NCI-H1092 (cell line): Measurements from ENCODE around the gene PLXNA2.
A peak's percentile ranks its signal among the peaks of the same experiment; 100 is the strongest.

Experiments
- DNase-seq: peaks from one replicate; lab custom pipeline; 2025; lab: John Stamatoyannopoulos, UW

The PLXNA2 gene

GRCh38 chr1:208139434-208140045 lies 104.6 kb downstream of the PLXNA2 start:
- no peak for DNase-seq

GRCh38 chr1:208137193-208137592 lies 107.0 kb downstream of the PLXNA2 start:
- DNase-seq = no peak

- DNase-seq = no peak
Observed at GRCh38 chr1:208136459-208137182, 107.6 kb downstream of the PLXNA2 start.

- no peak for DNase-seq
Observed at GRCh38 chr1:208135354-208135753, 108.8 kb downstream of the PLXNA2 start.

GRCh38 chr1:208134491-208134890 lies 109.7 kb downstream of the PLXNA2 start:
- DNase-seq = no peak

GRCh38 chr1:208133355-208133754 lies 110.8 kb downstream of the PLXNA2 start:
- no peak for DNase-seq

GRCh38 chr1:208132287-208132882 lies 111.8 kb downstream of the PLXNA2 start:
- peak; percentile 70 for DNase-seq

GRCh38 chr1:208131621-208132286 lies 112.4 kb downstream of the PLXNA2 start:
- no peak for DNase-seq

- DNase-seq = no peak
Observed at GRCh38 chr1:208129487-208129886, 114.7 kb downstream of the PLXNA2 start.

- DNase-seq = no peak
Observed at GRCh38 chr1:208129060-208129459, 115.1 kb downstream of the PLXNA2 start.

GRCh38 chr1:208127792-208128529 lies 116.2 kb downstream of the PLXNA2 start:
- no peak for DNase-seq

- DNase-seq = no peak
Observed at GRCh38 chr1:208127284-208127683, 116.9 kb downstream of the PLXNA2 start.

GRCh38 chr1:208126108-208126507 lies 118.1 kb downstream of the PLXNA2 start:
- DNase-seq = no peak

- DNase-seq = no peak
Observed at GRCh38 chr1:208122612-208123358, 121.4 kb downstream of the PLXNA2 start.

GRCh38 chr1:208121813-208122364 lies 122.3 kb downstream of the PLXNA2 start:
- DNase-seq = no peak

GRCh38 chr1:208120431-208120790 lies 123.8 kb downstream of the PLXNA2 start:
- no peak for DNase-seq

- no peak for DNase-seq
Observed at GRCh38 chr1:208118841-208119606, 125.2 kb downstream of the PLXNA2 start.

GRCh38 chr1:208118306-208118705 lies 125.9 kb downstream of the PLXNA2 start:
- DNase-seq = no peak

- DNase-seq = no peak
Observed at GRCh38 chr1:208117826-208118225, 126.4 kb downstream of the PLXNA2 start.

- DNase-seq = no peak
Observed at GRCh38 chr1:208117409-208117808, 126.8 kb downstream of the PLXNA2 start.
